ENCODE measurements around the gene RNPEPL1.

Gene RNPEPL1

DNA sequence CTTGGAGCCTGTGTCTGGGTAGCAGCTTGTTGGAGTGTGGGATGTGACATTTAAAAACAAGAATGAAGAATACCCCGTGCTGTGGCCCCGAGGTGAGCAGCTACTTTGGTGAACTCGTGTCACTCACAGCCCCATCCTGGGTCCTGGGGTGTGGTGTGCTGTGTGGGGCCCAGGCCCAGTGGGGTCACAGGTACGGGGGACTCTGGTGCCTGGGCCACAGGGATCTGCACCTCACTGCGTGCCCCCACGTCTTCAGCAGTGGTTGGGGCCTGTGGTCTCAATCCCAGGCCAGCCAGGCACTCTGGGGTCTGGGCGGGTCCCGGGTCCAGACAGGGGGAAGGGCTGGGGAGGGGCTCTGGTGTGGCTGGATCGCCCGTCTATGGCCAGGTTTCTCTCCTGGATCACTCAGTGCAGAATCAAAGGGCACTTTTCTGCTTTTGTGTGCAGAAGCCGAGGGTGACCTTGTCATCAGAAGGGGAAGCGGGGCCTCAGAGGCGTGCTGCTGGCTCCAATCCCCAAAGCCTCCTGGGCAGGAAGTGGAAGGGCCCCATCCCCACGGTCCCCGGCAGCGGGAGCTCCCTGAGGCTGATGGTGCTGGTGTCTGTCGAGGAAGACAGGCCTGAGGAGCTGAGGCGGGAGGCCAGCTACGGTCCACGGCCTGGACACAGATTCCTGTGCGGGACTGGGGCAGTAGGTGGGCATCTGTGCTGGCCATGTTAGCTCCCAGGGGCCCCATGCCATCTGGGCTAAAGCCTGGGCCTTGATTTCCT lies 58.4 kb downstream of the RNPEPL1 start:
- DNase-seq (ENCODE audit: low read depth in 2 of 2): peak in 1 of 2 donors; percentile 22

DNA sequence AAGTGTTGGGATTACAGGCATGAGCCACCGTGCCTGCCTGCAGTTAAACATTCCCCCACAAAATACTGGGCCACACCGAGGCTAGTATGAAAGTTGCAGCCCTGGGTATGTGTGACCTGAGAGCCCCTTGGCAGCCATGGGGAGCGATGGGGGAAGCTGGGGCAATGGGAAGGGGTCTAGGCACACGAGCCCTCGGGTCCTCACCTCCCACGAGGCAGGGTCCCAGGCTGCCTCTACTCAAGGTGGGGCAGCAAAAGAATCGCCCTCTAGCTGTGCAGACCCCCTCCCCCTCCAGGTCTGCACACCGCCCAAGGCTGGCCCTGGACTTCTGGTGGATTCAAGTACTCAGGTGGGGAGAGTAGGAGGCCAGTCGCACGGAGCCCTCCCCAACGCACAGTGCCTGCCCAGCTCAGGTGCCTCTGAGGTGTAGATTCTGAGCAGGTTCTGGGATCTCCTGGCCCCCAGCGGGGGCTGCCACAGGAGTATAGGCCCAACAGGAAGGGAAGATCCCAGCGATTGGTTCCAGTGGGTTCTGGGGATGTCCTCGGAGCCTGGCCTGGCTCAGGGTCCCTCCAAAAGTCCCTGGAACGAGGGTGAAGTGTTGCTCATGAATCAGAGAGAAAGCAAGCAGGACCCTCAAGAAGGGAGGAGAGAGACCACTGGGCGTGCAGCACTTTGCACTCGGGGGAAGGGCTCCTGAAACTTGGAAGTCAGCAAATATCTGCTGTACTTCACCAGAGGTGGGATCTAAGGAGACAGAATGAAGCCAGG lies 59.6 kb downstream of the RNPEPL1 start:
- DNase-seq (ENCODE audit: low read depth in 2 of 2): no peak

DNA sequence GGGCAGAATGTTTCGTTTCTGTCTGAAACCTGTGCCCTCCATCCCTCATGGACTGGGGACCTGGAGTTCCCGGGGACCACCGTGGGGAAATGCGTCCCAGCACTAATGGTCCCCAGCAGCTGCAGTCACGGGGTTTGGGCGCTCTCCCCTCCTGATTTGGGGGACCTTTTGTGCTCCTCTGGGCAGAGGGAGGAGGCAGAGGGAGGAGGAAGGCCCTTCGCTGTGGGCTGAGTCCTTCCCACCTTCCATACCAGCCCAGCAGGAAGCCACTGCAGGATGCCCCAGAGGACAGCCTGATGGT lies 60.2 kb downstream of the RNPEPL1 start:
- no peak for DNase-seq (ENCODE audit: low read depth in 2 of 2)

DNA sequence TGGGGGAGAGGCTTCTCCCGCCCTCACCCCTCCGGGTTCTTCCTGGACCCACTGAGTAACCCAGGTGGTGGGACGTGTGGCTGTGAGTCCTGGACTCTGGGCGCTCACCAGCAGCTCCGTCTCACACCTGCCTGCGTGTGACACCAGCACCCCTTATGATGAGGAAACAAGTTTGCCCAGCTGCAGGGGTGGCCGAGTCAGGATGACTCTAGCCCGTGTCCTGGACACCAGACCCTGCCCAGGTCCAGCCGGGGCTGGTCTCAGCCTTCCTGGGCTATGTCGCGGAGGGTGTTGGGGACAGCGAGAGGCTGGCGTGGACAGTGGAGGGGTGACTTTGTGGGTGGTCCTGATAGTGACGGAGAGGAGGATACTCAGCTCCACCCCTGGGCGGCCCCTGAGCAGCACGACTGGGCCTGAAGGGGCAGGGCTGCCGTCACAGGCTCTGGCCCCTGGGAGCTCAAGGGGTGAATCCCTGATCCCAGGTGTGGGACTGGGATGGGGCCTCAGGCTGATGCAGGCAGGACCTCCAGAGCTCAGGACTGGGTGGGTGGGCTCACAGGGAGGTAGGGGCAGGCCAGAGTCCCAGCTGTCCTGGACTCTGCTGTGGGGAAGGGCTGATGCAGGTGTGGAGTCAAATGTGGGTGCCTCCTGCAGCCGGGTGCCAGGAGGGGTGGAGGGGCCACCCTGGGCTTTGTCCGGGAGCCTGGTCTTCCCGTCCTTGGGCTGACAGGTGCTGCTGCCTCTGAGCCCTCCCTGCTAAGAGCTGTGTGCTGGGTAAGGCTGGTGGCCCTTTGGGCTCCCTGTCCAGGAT lies 60.7 kb downstream of the RNPEPL1 start:
- no peak for DNase-seq (ENCODE audit: low read depth in 2 of 2)

DNA sequence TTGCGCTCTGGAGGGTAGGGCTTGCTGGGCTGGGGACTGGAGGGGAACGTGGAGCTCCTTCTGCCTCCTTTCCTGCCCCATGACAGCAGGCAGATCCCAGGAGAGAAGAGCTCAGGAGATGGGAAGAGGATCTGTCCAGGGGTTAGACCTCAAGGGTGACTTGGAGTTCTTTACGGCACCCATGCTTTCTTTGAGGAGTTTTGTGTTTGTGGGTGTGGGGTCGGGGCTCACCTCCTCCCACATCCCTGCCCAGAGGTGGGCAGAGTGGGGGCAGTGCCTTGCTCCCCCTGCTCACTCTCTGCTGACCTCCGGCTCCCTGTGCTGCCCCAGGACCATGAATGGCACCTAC lies 61.3 kb downstream of the RNPEPL1 start:
- no peak for DNase-seq (ENCODE audit: low read depth in 2 of 2)

DNA sequence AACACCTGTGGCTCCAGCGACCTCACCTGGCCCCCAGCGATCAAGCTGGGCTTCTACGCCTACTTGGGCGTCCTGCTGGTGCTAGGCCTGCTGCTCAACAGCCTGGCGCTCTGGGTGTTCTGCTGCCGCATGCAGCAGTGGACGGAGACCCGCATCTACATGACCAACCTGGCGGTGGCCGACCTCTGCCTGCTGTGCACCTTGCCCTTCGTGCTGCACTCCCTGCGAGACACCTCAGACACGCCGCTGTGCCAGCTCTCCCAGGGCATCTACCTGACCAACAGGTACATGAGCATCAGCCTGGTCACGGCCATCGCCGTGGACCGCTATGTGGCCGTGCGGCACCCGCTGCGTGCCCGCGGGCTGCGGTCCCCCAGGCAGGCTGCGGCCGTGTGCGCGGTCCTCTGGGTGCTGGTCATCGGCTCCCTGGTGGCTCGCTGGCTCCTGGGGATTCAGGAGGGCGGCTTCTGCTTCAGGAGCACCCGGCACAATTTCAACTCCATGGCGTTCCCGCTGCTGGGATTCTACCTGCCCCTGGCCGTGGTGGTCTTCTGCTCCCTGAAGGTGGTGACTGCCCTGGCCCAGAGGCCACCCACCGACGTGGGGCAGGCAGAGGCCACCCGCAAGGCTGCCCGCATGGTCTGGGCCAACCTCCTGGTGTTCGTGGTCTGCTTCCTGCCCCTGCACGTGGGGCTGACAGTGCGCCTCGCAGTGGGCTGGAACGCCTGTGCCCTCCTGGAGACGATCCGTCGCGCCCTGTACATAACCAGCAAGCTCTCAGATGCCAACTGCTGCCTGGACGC lies 61.9 kb downstream of the RNPEPL1 start:
- no peak for DNase-seq (ENCODE audit: low read depth in 2 of 2)
